Uterus (tissue), 4 donors: Measurements from ENCODE around the gene ATAD1. TPM values are rescaled to one million over a fixed set of nuclear protein-coding genes. Genes with fewer than 3 reads are reported as not detected.

Experiments used
- DNase-seq, 2 donors: peaks; one replicate each; pipeline ENCODE4 v3.0.0-alpha.2; 2019 to 2020
- H3K27ac ChIP-seq, 2 donors: fragments of 200-600 bp; sonication (generic); 1 replicate in 1 of 2; 2 replicates in 1 of 2; pipeline ENCODE4 v1.5.1; 2016 to 2018
- H3K27me3 ChIP-seq, 2 donors: fragments of 200-600 bp; sonication (generic); one replicate each; pipeline ENCODE4 v1.5.1; 2018 to 2019; ENCODE audit warnings: control low read depth in 1 of 2
- H3K36me3 ChIP-seq, 2 donors: fragments of 200-600 bp; sonication (generic); one replicate each; pipeline ENCODE4 v1.5.1; 2019; ENCODE audit warnings: control low read depth in 1 of 2
- H3K4me1 ChIP-seq, 2 donors: fragments of 200-600 bp; sonication (generic); one replicate each; pipeline ENCODE4 v1.5.1; 2018 to 2019; ENCODE audit warnings: control low read depth in 1 of 2
- H3K4me3 ChIP-seq, 2 donors: fragments of 200-600 bp; sonication (generic); 1 replicate in 1 of 2; 2 replicates in 1 of 2; pipeline ENCODE4 v1.5.1; 2018 to 2019; ENCODE audit warnings: mild to moderate bottlenecking in 1 of 2
- H3K9me3 ChIP-seq, 2 donors: fragments of 200-600 bp; sonication (generic); one replicate each; pipeline ENCODE4 v1.5.1; 2019; ENCODE audit warnings: control low read depth in 1 of 2
- POLR2A ChIP-seq, 2 donors: fragments of 450-650 bp; IDR thresholded peaks; one replicate each; pipeline ENCODE4 v1.6.1; 2016; ENCODE audit warnings: antibody characterized with exemption in 2 of 2, mild to moderate bottlenecking in 1 of 2, moderate library complexity in 1 of 2
- intact Hi-C: fragments of 100-400 bp; cut with DNase I; formaldehyde crosslinking; loops from one replicate; pipeline ENCODE4 v1.15.1; 2023; ENCODE audit warnings: low total_unique reads
- total RNA-seq, 4 donors: library from RNA; depleted of rRNA in 3 of 4; stranded (reverse); fragments of >200 nt in 3 of 4; gene quantifications; one replicate each; pipeline versions ENCODE4 v1.1.0 to v1.2.4, GENCODE V29; 2014 to 2023
- TF ChIP-seq, protein P1 (sequence below), 4 experiments: fragments of 200-600 bp in 2 of 4; fragments of 450-650 bp in 2 of 4; sonication (generic) in 2 of 4; IDR thresholded peaks; one replicate each; pipeline ENCODE4 v1.5.1; 2016 to 2019; ENCODE audit warnings: antibody characterized with exemption in 4 of 4, mild to moderate bottlenecking in 2 of 4, moderate library complexity in 1 of 4
- donor health status: DM: yes; HTN: yes; CAD: no.

The ATAD1 gene
- total RNA-seq, 4 donors from 2014 or later: 13.8 to 69.9 (median 31.5) TPM

- Histone ChIP-seq H3K27me3 (no peaks in the 10 kb centered on the region), H3K36me3 (no peaks in the 10 kb centered on the region), H3K9me3 (no peaks in the 10 kb centered on the region), H3K27ac (no peak overlapping the region), H3K4me1 (no peaks in the 10 kb centered on the region), H3K4me3 (no peak overlapping the region)
- no peak for DNase-seq
- intact Hi-C loops: no loop called here
- TF ChIP-seq, protein P1, sequence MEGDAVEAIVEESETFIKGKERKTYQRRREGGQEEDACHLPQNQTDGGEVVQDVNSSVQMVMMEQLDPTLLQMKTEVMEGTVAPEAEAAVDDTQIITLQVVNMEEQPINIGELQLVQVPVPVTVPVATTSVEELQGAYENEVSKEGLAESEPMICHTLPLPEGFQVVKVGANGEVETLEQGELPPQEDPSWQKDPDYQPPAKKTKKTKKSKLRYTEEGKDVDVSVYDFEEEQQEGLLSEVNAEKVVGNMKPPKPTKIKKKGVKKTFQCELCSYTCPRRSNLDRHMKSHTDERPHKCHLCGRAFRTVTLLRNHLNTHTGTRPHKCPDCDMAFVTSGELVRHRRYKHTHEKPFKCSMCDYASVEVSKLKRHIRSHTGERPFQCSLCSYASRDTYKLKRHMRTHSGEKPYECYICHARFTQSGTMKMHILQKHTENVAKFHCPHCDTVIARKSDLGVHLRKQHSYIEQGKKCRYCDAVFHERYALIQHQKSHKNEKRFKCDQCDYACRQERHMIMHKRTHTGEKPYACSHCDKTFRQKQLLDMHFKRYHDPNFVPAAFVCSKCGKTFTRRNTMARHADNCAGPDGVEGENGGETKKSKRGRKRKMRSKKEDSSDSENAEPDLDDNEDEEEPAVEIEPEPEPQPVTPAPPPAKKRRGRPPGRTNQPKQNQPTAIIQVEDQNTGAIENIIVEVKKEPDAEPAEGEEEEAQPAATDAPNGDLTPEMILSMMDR (IDR thresholded peaks at IDR 0.05): no peak
- no peak for TF ChIP-seq POLR2A (IDR thresholded peaks at IDR 0.05)
Measured at GRCh38 chr10:87721781-87722180, 96.2 kb downstream of the ATAD1 start.

DNA sequence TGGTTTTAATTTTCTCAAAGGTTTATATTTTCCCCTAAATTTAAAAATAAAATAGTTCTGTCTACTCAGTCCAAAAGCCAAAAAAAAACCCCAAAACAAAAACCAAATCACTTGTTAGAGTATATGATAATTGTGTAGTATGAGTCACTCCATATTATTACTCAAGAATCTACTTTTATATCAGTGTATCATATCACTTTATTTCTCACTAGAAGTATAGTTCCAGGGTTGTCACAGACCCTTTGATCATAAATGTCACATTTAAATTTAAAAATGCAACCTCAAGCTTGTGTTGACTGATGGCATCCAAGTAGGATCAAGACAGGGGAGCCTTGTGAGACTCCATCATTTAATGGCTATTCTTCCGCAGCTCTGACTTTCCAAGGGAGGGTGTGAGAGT lies 97.4 kb downstream of the ATAD1 start:
- H3K36me3 ChIP-seq: no peaks in the 10 kb centered on the region
- intact Hi-C loops: no loop called here
- H3K4me1 ChIP-seq: no peaks in the 10 kb centered on the region
- DNase-seq: no peak
- no peaks in the 10 kb centered on the region for H3K27me3 ChIP-seq
- TF ChIP-seq, protein P1 (IDR thresholded peaks at IDR 0.05): no peak
- TF ChIP-seq POLR2A (IDR thresholded peaks at IDR 0.05): no peak
- H3K4me3 ChIP-seq: no peak overlapping the region
- no peaks in the 10 kb centered on the region for H3K9me3 ChIP-seq
- no peak overlapping the region for H3K27ac ChIP-seq

DNA sequence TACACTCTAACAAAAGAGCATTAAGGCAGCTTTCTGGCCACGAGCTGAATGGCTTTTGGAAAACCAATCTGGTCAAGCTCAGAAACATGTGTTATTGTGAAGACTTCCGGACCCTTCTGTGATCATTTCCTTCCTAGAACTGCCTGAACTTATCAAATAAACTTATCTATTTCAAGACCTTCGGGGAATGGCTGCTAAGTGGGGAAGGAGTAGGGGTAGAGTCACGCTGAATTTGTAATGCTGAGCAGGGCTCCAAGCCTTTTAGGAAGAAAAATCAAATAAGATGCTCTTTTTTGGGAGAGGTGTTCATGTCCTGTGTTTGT lies 101.7 kb downstream of the ATAD1 start:
- Histone ChIP-seq H3K4me1 (no peaks in the 10 kb centered on the region), H3K9me3 (no peaks in the 10 kb centered on the region), H3K36me3 (no peaks in the 10 kb centered on the region), H3K27me3 (no peaks in the 10 kb centered on the region), H3K4me3 (no peak overlapping the region), H3K27ac (peak overlapping the region in 1 of 2 donors; percentile 23)
- TF ChIP-seq, protein P1 (IDR thresholded peaks at IDR 0.05): no peak
- TF ChIP-seq POLR2A (IDR thresholded peaks at IDR 0.05): no peak
- intact Hi-C loops: no loop called here
- no peak for DNase-seq

DNA sequence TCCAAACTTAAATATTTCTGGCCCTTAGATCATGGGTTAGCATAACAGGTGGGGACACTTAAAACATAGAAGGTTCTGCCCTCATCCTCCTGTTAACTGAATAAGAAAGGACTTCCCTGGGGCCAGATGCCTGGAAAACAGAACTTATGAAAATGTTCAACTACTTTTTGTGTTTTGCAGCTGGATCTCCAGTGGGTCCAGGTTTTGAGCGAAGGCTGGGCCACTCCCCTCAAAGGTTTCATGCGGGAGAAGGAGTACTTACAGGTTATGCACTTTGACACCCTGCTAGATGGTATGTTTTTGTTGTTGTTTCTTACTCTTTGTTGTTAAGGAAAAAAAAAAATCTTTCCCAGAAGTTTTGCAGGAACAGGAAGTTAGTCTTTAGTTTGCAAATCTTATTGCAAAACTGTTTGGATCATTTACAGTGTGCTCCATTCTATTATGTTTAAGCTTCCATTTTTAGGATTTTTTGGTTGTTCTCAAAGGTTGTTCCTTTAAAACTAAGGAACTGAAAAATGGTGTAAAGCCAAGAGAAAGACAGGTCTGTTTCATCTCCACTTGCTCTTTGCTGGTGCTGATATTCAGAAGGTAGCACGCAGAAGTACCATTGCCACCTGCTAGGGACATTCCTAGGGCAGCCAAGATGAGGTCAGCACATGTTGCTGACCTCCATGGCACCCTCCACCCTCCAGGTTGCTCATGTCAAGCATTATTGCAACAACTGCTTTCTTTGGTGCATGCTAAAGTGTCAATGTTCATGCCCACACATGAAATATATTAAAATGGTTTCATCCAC lies 102.3 kb downstream of the ATAD1 start:
- TF ChIP-seq, protein P1 (IDR thresholded peaks at IDR 0.05): no peak
- no peak for TF ChIP-seq POLR2A (IDR thresholded peaks at IDR 0.05)
- Histone ChIP-seq H3K4me1 (no peaks in the 10 kb centered on the region), H3K9me3 (no peaks in the 10 kb centered on the region), H3K27ac (peak overlapping the region in 1 of 2 donors; percentile 23), H3K36me3 (no peaks in the 10 kb centered on the region), H3K27me3 (no peaks in the 10 kb centered on the region), H3K4me3 (no peak overlapping the region)
- intact Hi-C loops: no loop called here
- DNase-seq: no peak

DNA sequence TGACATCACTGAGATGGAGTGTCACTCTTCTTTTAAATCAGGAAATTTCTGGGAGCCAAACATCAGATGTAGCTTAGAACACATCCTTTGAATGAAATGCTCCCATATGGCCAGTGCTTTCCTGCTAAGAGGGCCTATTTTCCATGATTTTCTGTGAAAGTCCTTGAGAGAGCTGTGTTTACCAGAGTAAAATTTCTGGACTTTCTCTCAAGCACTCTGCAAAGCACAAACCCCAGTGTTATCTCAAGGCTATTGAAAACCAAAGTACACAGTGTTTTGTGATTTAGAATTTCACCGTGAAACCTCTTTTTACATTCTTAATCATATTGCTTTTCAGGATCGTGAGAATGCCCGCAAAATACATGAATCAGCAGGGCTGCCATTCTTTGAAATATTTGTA lies 104.3 kb downstream of the ATAD1 start:
- H3K4me1 ChIP-seq: no peaks in the 10 kb centered on the region
- intact Hi-C loops: no loop called here
- no peak for DNase-seq
- no peaks in the 10 kb centered on the region for H3K27me3 ChIP-seq
- H3K27ac ChIP-seq: peak overlapping the region in 1 of 2 donors; percentile 4
- no peak overlapping the region for H3K4me3 ChIP-seq
- H3K9me3 ChIP-seq: no peaks in the 10 kb centered on the region
- H3K36me3 ChIP-seq: no peaks in the 10 kb centered on the region
- TF ChIP-seq POLR2A (IDR thresholded peaks at IDR 0.05): no peak
- TF ChIP-seq, protein P1 (IDR thresholded peaks at IDR 0.05): no peak
